ENCODE measurements around the gene RPL39. TPM values are rescaled to one million over a fixed set of nuclear protein-coding genes. Genes with fewer than 3 reads are reported as not detected.
"Not testable (repeated sequence)": the region's sequence is repeated elsewhere in the genome, so short reads cannot be mapped to it uniquely, and the experiment has no call there.

The RPL39 gene
- polyA plus RNA-seq (ENCODE audit: insufficient read length in 12 of 12): 1,000 to 10,000 TPM; 1,340 to 4,447 (median 3,172) TPM
- long read RNA-seq, donor 1, transcript RPL39-201 (3 exons, 401 nt): major isoform, 260 of 278 reads
- long read RNA-seq, donor 1, transcript RPL39-202 (2 exons, 1,915 nt): minor isoform, 11 of 278 reads
- long read RNA-seq, donor 1, partial matches to known transcripts: 7 of 278 reads
- long read RNA-seq, donor 1, other reads (novel, unspliced or antisense): 0 of 278 reads
- long read RNA-seq, donor 2, transcript RPL39-202 (2 exons, 1,915 nt): minor isoform, 12 of 304 reads
- long read RNA-seq, donor 2, transcript RPL39-201 (3 exons, 401 nt): major isoform, 273 of 304 reads
- long read RNA-seq, donor 2, partial matches to known transcripts: 19 of 304 reads
- long read RNA-seq, donor 2, other reads (novel, unspliced or antisense): 0 of 304 reads
- long read RNA-seq, donor 3, transcript RPL39-202 (2 exons, 1,915 nt): minor isoform, 5 of 136 reads
- long read RNA-seq, donor 3, transcript RPL39-201 (3 exons, 401 nt): major isoform, 126 of 136 reads
- long read RNA-seq, donor 3, partial matches to known transcripts: 5 of 136 reads
- long read RNA-seq, donor 3, other reads (novel, unspliced or antisense): 0 of 136 reads
- long read RNA-seq, donor 4, transcript RPL39-201 (3 exons, 401 nt): major isoform, 98 of 102 reads
- long read RNA-seq, donor 4, partial matches to known transcripts: 0 of 102 reads
- long read RNA-seq, donor 4, other reads (novel, unspliced or antisense): 0 of 102 reads
- long read RNA-seq, donor 5, transcript RPL39-202 (2 exons, 1,915 nt): minor isoform, 17 of 391 reads
- long read RNA-seq, donor 5, transcript RPL39-201 (3 exons, 401 nt): major isoform, 353 of 391 reads
- long read RNA-seq, donor 5, partial matches to known transcripts: 21 of 391 reads
- long read RNA-seq, donor 5, other reads (novel, unspliced or antisense): 0 of 391 reads
- long read RNA-seq, donor 6, transcript RPL39-202 (2 exons, 1,915 nt): minor isoform, 14 of 154 reads
- long read RNA-seq, donor 6, transcript RPL39-201 (3 exons, 401 nt): major isoform, 140 of 154 reads
- long read RNA-seq, donor 6, partial matches to known transcripts: 0 of 154 reads
- long read RNA-seq, donor 6, other reads (novel, unspliced or antisense): 0 of 154 reads
- long read RNA-seq, donor 7, transcript RPL39-201 (3 exons, 401 nt): major isoform, 132 of 140 reads
- long read RNA-seq, donor 7, transcript RPL39-202 (2 exons, 1,915 nt): minor isoform, 8 of 140 reads
- long read RNA-seq, donor 7, partial matches to known transcripts: 0 of 140 reads
- long read RNA-seq, donor 7, other reads (novel, unspliced or antisense): 0 of 140 reads
- long read RNA-seq, donor 8, transcript RPL39-201 (3 exons, 401 nt): major isoform, 365 of 381 reads
- long read RNA-seq, donor 8, transcript RPL39-202 (2 exons, 1,915 nt): minor isoform, 16 of 381 reads
- long read RNA-seq, donor 8, partial matches to known transcripts: 0 of 381 reads
- long read RNA-seq, donor 8, other reads (novel, unspliced or antisense): 0 of 381 reads
- long read RNA-seq, donor 9, transcript RPL39-202 (2 exons, 1,915 nt): minor isoform, 20 of 221 reads
- long read RNA-seq, donor 9, transcript RPL39-201 (3 exons, 401 nt): major isoform, 187 of 221 reads
- long read RNA-seq, donor 9, partial matches to known transcripts: 14 of 221 reads
- long read RNA-seq, donor 9, other reads (novel, unspliced or antisense): 0 of 221 reads
- long read RNA-seq, donor 10, transcript RPL39-201 (3 exons, 401 nt): major isoform, 261 of 286 reads
- long read RNA-seq, donor 10, transcript RPL39-202 (2 exons, 1,915 nt): minor isoform, 8 of 286 reads
- long read RNA-seq, donor 10, partial matches to known transcripts: 17 of 286 reads
- long read RNA-seq, donor 10, other reads (novel, unspliced or antisense): 0 of 286 reads
- long read RNA-seq, donor 11, transcript RPL39-202 (2 exons, 1,915 nt): minor isoform, 16 of 356 reads
- long read RNA-seq, donor 11, transcript RPL39-201 (3 exons, 401 nt): major isoform, 318 of 356 reads
- long read RNA-seq, donor 11, partial matches to known transcripts: 22 of 356 reads
- long read RNA-seq, donor 11, other reads (novel, unspliced or antisense): 0 of 356 reads

GRCh38 chrX:119791437-119792231, at the start of gene RPL39:
RPL39 (minus strand) TSS chrX:119791630; CDS start chrX:119791576, 54 bp downstream.
- DNase-seq: peak; percentile 88

DNA sequence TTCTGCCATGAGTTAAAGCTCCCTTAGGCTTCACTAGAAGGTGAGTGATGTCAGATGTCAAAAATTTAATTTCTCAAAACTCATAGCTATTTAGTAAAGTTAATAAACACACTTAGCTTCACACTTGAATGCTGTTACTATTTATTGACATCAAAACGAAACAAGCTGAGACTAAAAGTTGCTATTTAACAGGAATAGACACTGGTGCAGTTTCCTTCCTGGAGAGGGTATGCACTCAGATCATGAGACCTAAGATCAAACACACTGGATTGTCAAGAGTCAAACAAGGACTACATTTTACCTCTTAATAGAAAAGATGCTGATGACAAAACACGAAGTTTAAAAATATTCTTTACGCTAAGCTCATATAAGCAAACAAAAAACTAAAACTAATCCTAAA, 42.5 kb upstream of the RPL39 start:
- DNase-seq: no peak

- no peak for DNase-seq
Observed at GRCh38 chrX:119828446-119828845, 37.0 kb upstream of the RPL39 start.

DNA sequence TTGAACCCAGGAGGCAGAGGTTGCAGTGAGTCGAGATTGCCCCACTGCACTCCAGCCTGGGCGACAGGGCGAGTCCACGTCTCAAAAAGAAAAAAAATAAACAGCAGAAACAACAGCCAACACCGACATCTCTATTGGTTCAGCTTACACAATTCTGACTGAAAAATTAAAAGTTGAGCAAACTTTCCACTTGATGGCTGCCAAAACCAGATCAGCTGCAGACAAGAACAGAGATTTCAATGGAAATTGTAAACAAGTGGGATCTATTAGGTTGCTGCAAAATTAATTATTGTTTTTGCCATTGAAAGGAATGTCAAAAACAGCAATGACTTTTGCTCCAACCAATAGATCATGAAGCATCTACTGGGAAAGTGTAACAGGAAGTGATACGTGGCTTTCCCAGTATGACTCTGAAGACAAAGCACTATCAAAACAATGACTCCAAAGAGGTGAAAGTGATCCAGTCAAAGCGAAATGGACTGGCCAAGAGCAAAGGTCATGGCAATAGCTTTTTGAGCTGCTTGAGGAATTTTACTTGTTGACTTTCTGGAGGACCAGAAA, 35.0 kb upstream of the RPL39 start:
- no peak for DNase-seq

DNA sequence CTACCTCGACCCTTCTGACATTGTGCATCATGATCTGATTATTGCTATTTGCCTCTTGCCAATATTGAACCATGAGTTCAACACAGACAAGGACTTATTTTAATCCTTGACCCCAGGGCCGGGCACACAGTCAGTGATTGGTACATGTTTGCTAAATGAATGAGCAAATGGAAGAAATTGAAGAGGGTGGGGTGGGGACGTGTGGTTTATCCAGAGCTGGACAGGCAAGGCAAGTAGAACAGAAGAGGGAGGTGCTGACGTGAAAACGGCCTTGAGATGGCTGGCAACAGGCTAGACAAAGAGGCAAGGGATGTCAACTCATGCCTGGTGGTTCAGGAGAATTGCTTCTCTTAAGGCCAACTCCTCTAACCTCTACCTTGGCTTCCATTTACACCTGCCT, 32.8 kb upstream of the RPL39 start:
- DNase-seq: not testable (repeated sequence)

DNA sequence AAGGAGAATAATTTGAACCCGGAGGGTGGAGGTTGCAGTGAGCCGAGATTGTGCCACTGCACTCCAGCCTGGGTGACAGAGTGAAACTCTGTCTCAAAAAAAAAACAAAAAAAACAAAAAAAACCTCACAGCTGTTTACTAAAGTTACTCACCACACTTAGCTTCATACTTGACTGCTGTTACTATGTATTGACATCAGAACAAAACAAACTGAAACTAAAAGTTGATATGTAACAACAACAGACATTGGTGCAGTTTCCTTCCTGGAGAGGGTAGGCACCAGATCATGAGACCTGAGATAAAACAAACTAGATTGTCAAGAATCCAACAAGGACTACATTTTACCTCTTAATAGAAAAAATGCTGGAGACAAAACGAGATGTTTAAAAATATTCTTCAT, 30.3 kb upstream of the RPL39 start:
- not testable (repeated sequence) for DNase-seq

DNA sequence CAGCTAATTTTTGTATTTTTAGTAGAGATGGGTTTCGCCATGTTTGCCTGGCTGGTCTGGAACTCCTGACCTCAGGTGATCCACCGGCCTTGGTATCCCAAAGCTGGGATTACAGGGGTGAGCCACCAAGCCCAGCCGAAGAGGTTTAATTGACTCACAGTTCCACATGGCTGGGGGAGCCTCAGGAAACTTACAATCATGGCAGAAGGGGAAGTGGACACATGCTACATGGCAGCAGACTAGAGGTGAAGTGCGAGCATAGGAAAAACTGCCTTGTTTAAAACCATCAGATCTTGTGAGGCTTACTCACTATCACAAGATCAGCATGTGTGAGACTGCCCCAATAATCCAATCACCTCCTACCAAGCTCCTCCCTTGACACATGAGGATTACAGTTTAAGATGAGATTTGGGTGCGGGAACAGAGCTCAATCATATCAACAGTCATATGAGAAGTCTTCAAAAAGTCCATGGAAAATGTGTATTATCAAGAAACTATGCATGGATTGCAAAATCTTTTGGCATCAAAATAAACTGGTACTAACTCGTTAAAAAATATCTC, 25.8 kb upstream of the RPL39 start:
- DNase-seq: no peak

DNA sequence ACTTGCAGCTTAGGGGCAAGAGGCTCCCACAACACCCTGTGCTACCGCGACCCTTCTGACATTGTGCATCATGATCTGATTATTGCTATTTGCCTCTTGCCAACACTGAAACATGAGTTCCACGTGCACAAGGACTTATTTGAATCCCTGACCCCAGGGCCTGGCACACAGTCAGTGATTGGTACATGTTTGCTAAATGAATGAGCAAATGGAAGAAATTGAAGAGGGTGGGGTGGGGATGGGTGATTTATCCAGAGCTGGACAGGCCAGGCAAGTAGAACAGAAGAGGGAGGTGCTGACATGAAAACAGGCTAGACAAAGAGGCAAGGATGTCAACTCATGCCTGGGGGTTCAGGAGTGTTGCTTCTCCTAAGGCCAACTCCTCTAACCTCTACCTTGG, 24.9 kb upstream of the RPL39 start:
- no peak for DNase-seq

DNA sequence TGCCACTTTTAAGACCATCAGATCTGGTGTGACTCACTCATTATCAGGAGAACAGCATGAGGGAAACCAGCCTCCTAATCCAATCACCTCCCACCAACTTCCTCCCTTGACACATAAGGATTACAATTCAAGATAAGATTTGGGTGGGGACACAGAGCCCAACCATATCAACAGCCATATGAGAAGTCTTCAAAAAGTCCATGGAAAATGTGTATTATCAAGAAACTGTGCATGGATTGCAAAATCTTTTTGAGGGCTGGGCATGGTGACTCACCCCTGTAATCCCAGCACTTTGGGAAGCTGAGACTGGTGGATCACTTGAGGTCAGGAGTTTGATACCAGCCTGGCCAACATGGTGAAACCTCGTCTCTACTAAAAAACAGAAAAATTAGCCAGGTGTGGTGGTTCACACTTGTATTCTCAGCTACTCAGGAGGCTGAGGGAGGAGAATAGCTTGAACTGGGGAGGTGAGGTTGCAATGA, 17.8 kb upstream of the RPL39 start:
- no peak for DNase-seq

- not testable (repeated sequence) for DNase-seq
Observed at GRCh38 chrX:119808461-119808860, 17.0 kb upstream of the RPL39 start.

GRCh38 chrX:119802546-119802945, 11.1 kb upstream of the RPL39 start:
- DNase-seq: no peak

- no peak for DNase-seq
Observed at GRCh38 chrX:119801253-119802221, 10.1 kb upstream of the RPL39 start.

- DNase-seq: peak; percentile 52
Observed at GRCh38 chrX:119790977-119791436, 423 bp downstream of the RPL39 start.

DNA sequence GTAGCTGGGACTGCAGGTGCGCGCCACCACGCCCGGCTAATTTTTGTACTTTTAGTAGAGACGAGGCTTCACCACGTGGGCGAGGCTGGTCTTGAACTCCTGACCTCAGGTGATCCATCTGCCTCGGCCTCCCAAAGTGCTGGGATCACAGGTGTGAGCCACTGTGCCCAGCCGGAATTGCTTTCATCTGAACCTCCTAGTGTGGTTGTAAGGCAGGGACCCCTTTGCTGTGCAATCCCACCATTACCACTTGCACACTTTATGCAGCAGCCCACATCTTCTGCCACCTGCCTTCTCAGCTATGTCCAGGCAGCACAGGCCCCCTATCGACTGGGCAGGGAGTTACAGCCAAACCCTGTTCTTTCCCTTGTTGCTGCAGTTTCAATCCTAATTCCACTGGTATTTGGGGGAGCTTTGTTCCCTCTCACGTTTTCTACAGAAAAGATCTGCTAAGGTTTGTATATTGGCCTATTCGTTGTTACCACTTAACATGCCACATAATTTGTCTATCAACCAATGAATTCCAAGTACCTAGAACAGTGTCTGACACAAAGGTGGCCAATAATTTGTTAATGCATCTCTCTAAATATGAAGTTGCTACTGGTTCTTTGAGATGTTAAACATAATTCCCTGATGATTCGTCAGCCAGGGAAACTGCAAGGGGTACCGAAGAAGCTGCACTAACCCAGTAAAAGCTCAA, 6.5 kb downstream of the RPL39 start:
- no peak for DNase-seq

- no peak for DNase-seq
Observed at GRCh38 chrX:119783026-119783425, 8.4 kb downstream of the RPL39 start.

GRCh38 chrX:119778829-119779228, 12.6 kb downstream of the RPL39 start:
- DNase-seq: no peak

Measured in muscle of arm (tissue), 14 donors.